ENCODE measurements around the gene LMOD3.

LMOD3 gene

GRCh38 chr3:69122403-69122802 is at the start of gene LMOD3:
Gene LMOD3 (minus strand): TSS chr3:69122595. CDS start chr3:69122386, 209 bp downstream.
- no peak within 1 kb of the TSS for H3K27ac Mint-ChIP-seq
- no peaks in the 10 kb centered on the region for H3K9me3 Mint-ChIP-seq (ENCODE audit: low read depth)
- H3K27me3 Mint-ChIP-seq = peaks cover 3% of the 10 kb centered on the region
- H3K4me1 Mint-ChIP-seq (ENCODE audit: low read depth) = peaks cover 5% of the 10 kb centered on the region
- no peaks in the 10 kb centered on the region for H3K36me3 Mint-ChIP-seq
- H3K4me3 Mint-ChIP-seq = no peak within 1 kb of the TSS

- no peaks in the 10 kb centered on the region for H3K27me3 Mint-ChIP-seq
- H3K36me3 Mint-ChIP-seq = peaks cover 2% of the 10 kb centered on the region
- no peaks in the 10 kb centered on the region for H3K4me1 Mint-ChIP-seq (ENCODE audit: low read depth)
- no peaks in the 10 kb centered on the region for H3K9me3 Mint-ChIP-seq (ENCODE audit: low read depth)
- no peak overlapping the region for H3K4me3 Mint-ChIP-seq
- H3K27ac Mint-ChIP-seq = no peak overlapping the region
Measured at GRCh38 chr3:69172058-69172457, 49.7 kb upstream of the LMOD3 start.

- no peak overlapping the region for H3K27ac Mint-ChIP-seq
- no peaks in the 10 kb centered on the region for H3K4me1 Mint-ChIP-seq (ENCODE audit: low read depth)
- no peak overlapping the region for H3K4me3 Mint-ChIP-seq
- no peaks in the 10 kb centered on the region for H3K27me3 Mint-ChIP-seq
- H3K36me3 Mint-ChIP-seq = no peaks in the 10 kb centered on the region
- H3K9me3 Mint-ChIP-seq (ENCODE audit: low read depth) = no peaks in the 10 kb centered on the region
Measured at GRCh38 chr3:69166446-69166845, 44.1 kb upstream of the LMOD3 start.

GRCh38 chr3:69165744-69166143 is 43.3 kb upstream of the LMOD3 start:
- H3K36me3 Mint-ChIP-seq = no peaks in the 10 kb centered on the region
- H3K27ac Mint-ChIP-seq = no peak overlapping the region
- no peaks in the 10 kb centered on the region for H3K4me1 Mint-ChIP-seq (ENCODE audit: low read depth)
- H3K9me3 Mint-ChIP-seq (ENCODE audit: low read depth) = no peaks in the 10 kb centered on the region
- no peaks in the 10 kb centered on the region for H3K27me3 Mint-ChIP-seq
- H3K4me3 Mint-ChIP-seq = no peak overlapping the region

GRCh38 chr3:69164296-69164695 is 41.9 kb upstream of the LMOD3 start:
- no peak overlapping the region for H3K27ac Mint-ChIP-seq
- no peak overlapping the region for H3K4me3 Mint-ChIP-seq
- no peaks in the 10 kb centered on the region for H3K9me3 Mint-ChIP-seq (ENCODE audit: low read depth)
- no peaks in the 10 kb centered on the region for H3K36me3 Mint-ChIP-seq
- H3K4me1 Mint-ChIP-seq (ENCODE audit: low read depth) = no peaks in the 10 kb centered on the region
- no peaks in the 10 kb centered on the region for H3K27me3 Mint-ChIP-seq

- no peaks in the 10 kb centered on the region for H3K4me1 Mint-ChIP-seq (ENCODE audit: low read depth)
- H3K27ac Mint-ChIP-seq = no peak overlapping the region
- H3K4me3 Mint-ChIP-seq = no peak overlapping the region
- H3K9me3 Mint-ChIP-seq (ENCODE audit: low read depth) = no peaks in the 10 kb centered on the region
- H3K27me3 Mint-ChIP-seq = no peaks in the 10 kb centered on the region
- no peaks in the 10 kb centered on the region for H3K36me3 Mint-ChIP-seq
Measured at GRCh38 chr3:69162308-69162980, 40.0 kb upstream of the LMOD3 start.

GRCh38 chr3:69161587-69162307 is 39.4 kb upstream of the LMOD3 start:
- Mint-ChIP-seq H3K9me3 (ENCODE audit: low read depth) (no peaks in the 10 kb centered on the region), H3K27me3 (no peaks in the 10 kb centered on the region), H3K4me1 (ENCODE audit: low read depth) (no peaks in the 10 kb centered on the region), H3K27ac (no peak overlapping the region), H3K36me3 (no peaks in the 10 kb centered on the region), H3K4me3 (no peak overlapping the region)

- no peak overlapping the region for H3K4me3 Mint-ChIP-seq
- H3K36me3 Mint-ChIP-seq = no peaks in the 10 kb centered on the region
- no peaks in the 10 kb centered on the region for H3K4me1 Mint-ChIP-seq (ENCODE audit: low read depth)
- H3K9me3 Mint-ChIP-seq (ENCODE audit: low read depth) = no peaks in the 10 kb centered on the region
- H3K27me3 Mint-ChIP-seq = no peaks in the 10 kb centered on the region
- H3K27ac Mint-ChIP-seq = no peak overlapping the region
Measured at GRCh38 chr3:69160525-69160924, 38.1 kb upstream of the LMOD3 start.

- Mint-ChIP-seq H3K27ac (no peak overlapping the region), H3K4me3 (no peak overlapping the region), H3K36me3 (no peaks in the 10 kb centered on the region)
Measured at GRCh38 chr3:69160107-69160506, 37.7 kb upstream of the LMOD3 start.

GRCh38 chr3:69149586-69149985 is 27.2 kb upstream of the LMOD3 start:
- Mint-ChIP-seq H3K4me3 (no peak overlapping the region), H3K36me3 (no peaks in the 10 kb centered on the region), H3K9me3 (ENCODE audit: low read depth) (no peaks in the 10 kb centered on the region), H3K27ac (no peak overlapping the region), H3K27me3 (no peaks in the 10 kb centered on the region), H3K4me1 (ENCODE audit: low read depth) (no peaks in the 10 kb centered on the region)

More at GRCh38 chr3:69160107-69160506, 37.7 kb upstream of the LMOD3 start:
- H3K9me3 Mint-ChIP-seq (ENCODE audit: low read depth) = no peaks in the 10 kb centered on the region
- H3K27me3 Mint-ChIP-seq = no peaks in the 10 kb centered on the region
- no peaks in the 10 kb centered on the region for H3K4me1 Mint-ChIP-seq (ENCODE audit: low read depth)

- no peak overlapping the region for H3K27ac Mint-ChIP-seq
- no peaks in the 10 kb centered on the region for H3K27me3 Mint-ChIP-seq
- no peaks in the 10 kb centered on the region for H3K36me3 Mint-ChIP-seq
- H3K4me3 Mint-ChIP-seq = no peak overlapping the region
- H3K9me3 Mint-ChIP-seq (ENCODE audit: low read depth) = no peaks in the 10 kb centered on the region
- H3K4me1 Mint-ChIP-seq (ENCODE audit: low read depth) = no peaks in the 10 kb centered on the region
Measured at GRCh38 chr3:69145688-69146087, 23.3 kb upstream of the LMOD3 start.

GRCh38 chr3:69144631-69145245 is 22.3 kb upstream of the LMOD3 start:
- Mint-ChIP-seq H3K4me1 (ENCODE audit: low read depth) (no peaks in the 10 kb centered on the region), H3K4me3 (no peak overlapping the region), H3K36me3 (no peaks in the 10 kb centered on the region), H3K27ac (no peak overlapping the region), H3K9me3 (ENCODE audit: low read depth) (no peaks in the 10 kb centered on the region), H3K27me3 (peaks cover 2% of the 10 kb centered on the region)

- Mint-ChIP-seq H3K27me3 (peaks cover 2% of the 10 kb centered on the region), H3K36me3 (no peaks in the 10 kb centered on the region), H3K9me3 (ENCODE audit: low read depth) (no peaks in the 10 kb centered on the region), H3K4me1 (ENCODE audit: low read depth) (no peaks in the 10 kb centered on the region), H3K27ac (no peak overlapping the region), H3K4me3 (no peak overlapping the region)
Measured at GRCh38 chr3:69143612-69144011, 21.2 kb upstream of the LMOD3 start.

- Mint-ChIP-seq H3K9me3 (ENCODE audit: low read depth) (no peaks in the 10 kb centered on the region), H3K4me3 (no peak overlapping the region), H3K4me1 (ENCODE audit: low read depth) (no peaks in the 10 kb centered on the region), H3K27ac (no peak overlapping the region), H3K36me3 (no peaks in the 10 kb centered on the region), H3K27me3 (peaks cover 2% of the 10 kb centered on the region)
Measured at GRCh38 chr3:69142797-69143454, 20.5 kb upstream of the LMOD3 start.

- H3K27me3 Mint-ChIP-seq = peaks cover 2% of the 10 kb centered on the region
- H3K36me3 Mint-ChIP-seq = no peaks in the 10 kb centered on the region
- no peaks in the 10 kb centered on the region for H3K9me3 Mint-ChIP-seq (ENCODE audit: low read depth)
- no peak overlapping the region for H3K27ac Mint-ChIP-seq
- H3K4me3 Mint-ChIP-seq = no peak overlapping the region
- no peaks in the 10 kb centered on the region for H3K4me1 Mint-ChIP-seq (ENCODE audit: low read depth)
Measured at GRCh38 chr3:69142090-69142489, 19.7 kb upstream of the LMOD3 start.
